ENCODE measurements around the gene ITGB3. TPM values are rescaled to one million over a fixed set of nuclear protein-coding genes. Genes with fewer than 3 reads are reported as not detected.
A peak's percentile ranks its signal among the peaks of the same experiment; 100 is the strongest.

The ITGB3 gene
- total and polyA plus RNA-seq, 9 of the 15 experiments (the other 6 are each of a cell fraction or from before 2014, with no cell fraction given), result 0.08 to 2.6 (median 0.62) TPM; not detected in 1

DNA sequence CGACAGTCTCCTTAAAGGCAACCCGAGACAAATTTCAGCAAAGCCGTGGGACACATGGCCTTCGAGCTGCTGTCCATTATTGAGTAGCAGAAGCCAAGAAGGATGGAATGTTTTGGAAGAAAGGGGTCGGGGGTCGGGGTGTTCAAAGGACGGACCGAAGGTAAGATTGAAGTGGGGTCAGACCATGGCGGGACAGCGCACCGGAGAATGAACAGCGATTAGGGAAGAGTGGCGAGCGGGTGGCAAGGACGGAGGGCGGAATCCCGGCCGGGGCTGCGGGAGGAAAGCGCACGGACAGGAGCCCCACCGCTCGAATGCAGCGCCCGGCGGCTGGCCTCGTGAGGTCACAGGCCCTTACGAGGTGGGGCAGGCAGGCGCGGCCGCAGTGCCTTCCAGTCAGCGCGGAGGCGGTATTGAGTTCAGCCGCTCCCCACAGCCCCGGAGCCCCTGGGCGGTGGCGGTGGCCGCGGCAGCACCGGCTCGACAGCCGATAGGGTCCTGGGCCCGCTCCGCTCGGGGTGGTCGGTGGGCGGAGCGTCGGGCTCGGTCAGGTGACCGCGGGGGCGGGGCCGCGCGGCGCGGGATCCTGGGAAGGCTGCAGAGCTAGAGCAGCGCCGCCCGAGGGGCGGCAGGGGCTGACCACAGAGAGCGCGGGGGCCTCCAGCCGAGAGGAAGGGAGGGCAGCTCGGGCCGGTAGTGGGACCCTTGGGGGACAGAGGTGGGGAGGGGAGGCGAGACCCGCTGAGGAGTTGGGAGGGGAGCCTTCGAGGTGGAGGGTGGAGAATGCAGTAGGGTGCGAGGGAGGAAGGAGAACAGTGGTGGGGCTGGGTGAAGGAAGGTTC, 70.0 kb downstream of the ITGB3 start, which contains the start of gene EFCAB13 (continued):
- TF ChIP-seq, protein P1, sequence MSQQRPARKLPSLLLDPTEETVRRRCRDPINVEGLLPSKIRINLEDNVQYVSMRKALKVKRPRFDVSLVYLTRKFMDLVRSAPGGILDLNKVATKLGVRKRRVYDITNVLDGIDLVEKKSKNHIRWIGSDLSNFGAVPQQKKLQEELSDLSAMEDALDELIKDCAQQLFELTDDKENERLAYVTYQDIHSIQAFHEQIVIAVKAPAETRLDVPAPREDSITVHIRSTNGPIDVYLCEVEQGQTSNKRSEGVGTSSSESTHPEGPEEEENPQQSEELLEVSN (IDR thresholded peaks at IDR 0.05; ENCODE audit: borderline replicate concordance in 1 of 2, extremely low read depth in 1 of 2, insufficient read depth in 1 of 2, insufficient read length in 1 of 2, low read depth in 1 of 2, low read length in 1 of 2, poor library complexity in 1 of 2, severe bottlenecking in 1 of 2), result peak; percentile 94 to 99
- TF ChIP-seq, protein P2, sequence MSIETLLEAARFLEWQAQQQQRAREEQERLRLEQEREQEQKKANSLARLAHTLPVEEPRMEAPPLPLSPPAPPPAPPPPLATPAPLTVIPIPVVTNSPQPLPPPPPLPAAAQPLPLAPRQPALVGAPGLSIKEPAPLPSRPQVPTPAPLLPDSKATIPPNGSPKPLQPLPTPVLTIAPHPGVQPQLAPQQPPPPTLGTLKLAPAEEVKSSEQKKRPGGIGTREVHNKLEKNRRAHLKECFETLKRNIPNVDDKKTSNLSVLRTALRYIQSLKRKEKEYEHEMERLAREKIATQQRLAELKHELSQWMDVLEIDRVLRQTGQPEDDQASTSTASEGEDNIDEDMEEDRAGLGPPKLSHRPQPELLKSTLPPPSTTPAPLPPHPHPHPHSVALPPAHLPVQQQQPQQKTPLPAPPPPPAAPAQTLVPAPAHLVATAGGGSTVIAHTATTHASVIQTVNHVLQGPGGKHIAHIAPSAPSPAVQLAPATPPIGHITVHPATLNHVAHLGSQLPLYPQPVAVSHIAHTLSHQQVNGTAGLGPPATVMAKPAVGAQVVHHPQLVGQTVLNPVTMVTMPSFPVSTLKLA (conservative IDR thresholded peaks at IDR 0.05), result peak in 1 of 2 experiments; percentile 75; a peak in 2 of 4 replicates
- TF ChIP-seq, protein P3, sequence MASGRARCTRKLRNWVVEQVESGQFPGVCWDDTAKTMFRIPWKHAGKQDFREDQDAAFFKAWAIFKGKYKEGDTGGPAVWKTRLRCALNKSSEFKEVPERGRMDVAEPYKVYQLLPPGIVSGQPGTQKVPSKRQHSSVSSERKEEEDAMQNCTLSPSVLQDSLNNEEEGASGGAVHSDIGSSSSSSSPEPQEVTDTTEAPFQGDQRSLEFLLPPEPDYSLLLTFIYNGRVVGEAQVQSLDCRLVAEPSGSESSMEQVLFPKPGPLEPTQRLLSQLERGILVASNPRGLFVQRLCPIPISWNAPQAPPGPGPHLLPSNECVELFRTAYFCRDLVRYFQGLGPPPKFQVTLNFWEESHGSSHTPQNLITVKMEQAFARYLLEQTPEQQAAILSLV (tag; IDR thresholded peaks at IDR 0.05), result no peak
- TF ChIP-seq ZNF764 (CRISPR knock-in tag; IDR thresholded peaks at IDR 0.05; ENCODE audit: low read depth) (no peak), TEAD4 (IDR thresholded peaks at IDR 0.05; ENCODE audit: low read length) (no peak), TEAD4 (CRISPR knock-in tag; IDR thresholded peaks at IDR 0.05; ENCODE audit: borderline replicate concordance) (no peak; the same call in 1 of the 2 replicates)
- TF ChIP-seq, protein P4, sequence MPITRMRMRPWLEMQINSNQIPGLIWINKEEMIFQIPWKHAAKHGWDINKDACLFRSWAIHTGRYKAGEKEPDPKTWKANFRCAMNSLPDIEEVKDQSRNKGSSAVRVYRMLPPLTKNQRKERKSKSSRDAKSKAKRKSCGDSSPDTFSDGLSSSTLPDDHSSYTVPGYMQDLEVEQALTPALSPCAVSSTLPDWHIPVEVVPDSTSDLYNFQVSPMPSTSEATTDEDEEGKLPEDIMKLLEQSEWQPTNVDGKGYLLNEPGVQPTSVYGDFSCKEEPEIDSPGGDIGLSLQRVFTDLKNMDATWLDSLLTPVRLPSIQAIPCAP (CRISPR knock-in tag; IDR thresholded peaks at IDR 0.05; ENCODE audit: borderline replicate concordance), result no peak
- TF ChIP-seq, protein P5, sequence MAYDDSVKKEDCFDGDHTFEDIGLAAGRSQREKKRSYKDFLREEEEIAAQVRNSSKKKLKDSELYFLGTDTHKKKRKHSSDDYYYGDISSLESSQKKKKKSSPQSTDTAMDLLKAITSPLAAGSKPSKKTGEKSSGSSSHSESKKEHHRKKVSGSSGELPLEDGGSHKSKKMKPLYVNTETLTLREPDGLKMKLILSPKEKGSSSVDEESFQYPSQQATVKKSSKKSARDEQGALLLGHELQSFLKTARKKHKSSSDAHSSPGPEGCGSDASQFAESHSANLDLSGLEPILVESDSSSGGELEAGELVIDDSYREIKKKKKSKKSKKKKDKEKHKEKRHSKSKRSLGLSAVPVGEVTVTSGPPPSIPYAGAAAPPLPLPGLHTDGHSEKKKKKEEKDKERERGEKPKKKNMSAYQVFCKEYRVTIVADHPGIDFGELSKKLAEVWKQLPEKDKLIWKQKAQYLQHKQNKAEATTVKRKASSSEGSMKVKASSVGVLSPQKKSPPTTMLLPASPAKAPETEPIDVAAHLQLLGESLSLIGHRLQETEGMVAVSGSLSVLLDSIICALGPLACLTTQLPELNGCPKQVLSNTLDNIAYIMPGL (CRISPR knock-in tag; IDR thresholded peaks at IDR 0.05), result no peak
- TF ChIP-seq, protein P6, sequence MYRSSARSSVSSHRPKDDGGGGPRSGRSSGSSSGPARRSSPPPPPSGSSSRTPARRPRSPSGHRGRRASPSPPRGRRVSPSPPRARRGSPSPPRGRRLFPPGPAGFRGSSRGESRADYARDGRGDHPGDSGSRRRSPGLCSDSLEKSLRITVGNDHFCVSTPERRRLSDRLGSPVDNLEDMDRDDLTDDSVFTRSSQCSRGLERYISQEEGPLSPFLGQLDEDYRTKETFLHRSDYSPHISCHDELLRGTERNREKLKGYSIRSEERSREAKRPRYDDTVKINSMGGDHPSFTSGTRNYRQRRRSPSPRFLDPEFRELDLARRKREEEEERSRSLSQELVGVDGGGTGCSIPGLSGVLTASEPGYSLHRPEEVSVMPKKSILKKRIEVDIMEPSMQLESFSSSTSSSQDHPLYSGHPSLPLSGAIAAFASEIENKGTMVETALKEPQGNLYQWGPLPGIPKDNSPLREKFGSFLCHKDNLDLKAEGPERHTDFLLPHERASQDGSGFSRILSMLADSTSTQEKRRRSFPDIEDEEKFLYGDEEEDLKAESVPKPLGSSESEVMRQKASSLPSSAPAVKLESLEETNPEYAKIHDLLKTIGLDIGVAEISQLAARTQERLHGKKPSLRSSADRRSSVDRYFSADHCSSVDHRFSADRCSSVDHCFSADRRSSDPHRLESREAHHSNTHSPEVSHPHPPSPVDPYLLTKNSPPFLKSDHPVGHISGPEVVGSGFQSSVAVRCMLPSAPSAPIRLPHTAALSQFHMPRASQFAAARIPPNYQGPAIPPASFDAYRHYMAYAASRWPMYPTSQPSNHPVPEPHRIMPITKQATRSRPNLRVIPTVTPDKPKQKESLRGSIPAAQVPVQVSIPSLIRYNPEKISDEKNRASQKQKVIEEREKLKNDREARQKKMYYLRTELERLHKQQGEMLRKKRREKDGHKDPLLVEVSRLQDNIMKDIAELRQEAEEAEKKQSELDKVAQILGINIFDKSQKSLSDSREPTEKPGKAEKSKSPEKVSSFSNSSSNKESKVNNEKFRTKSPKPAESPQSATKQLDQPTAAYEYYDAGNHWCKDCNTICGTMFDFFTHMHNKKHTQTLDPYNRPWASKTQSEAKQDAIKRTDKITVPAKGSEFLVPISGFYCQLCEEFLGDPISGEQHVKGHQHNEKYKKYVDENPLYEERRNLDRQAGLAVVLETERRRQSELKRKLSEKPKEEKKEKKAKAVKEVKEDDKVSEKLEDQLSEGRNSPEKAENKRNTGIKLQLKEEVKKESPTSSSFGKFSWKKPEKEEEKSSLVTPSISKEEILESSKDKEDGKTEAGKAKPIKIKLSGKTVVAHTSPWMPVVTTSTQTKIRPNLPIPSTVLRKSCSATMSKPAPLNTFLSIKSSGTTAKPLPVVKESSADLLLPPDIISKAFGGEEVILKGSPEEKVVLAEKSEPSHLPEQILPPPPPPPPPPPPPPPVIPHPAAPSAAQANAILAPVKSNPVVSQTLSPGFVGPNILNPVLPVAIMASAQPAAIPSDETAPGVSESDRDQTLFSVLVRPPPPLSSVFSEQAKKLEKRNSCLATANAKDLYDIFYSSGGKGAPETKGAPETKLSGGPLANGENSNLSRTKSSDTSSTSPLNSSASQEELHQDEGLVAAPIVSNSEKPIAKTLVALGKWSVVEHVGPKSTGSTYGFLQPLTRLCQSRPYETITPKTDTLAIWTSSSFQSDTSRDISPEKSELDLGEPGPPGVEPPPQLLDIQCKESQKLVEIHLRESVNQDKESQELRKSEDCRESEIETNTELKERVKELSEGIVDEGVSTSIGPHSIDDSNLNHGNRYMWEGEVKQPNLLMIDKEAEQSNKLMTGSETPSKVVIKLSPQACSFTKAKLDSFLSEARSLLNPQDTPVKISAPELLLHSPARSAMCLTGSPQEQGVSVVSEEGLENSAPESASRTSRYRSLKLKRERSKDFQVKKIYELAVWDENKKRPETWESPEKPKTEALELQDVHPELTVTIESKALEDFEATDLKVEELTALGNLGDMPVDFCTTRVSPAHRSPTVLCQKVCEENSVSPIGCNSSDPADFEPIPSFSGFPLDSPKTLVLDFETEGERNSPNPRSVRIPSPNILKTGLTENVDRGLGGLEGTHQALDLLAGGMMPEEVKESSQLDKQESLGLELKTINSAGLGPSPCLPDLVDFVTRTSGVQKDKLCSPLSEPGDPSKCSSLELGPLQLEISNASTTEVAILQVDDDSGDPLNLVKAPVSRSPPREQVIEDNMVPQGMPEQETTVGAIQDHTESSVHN (IDR thresholded peaks at IDR 0.05; ENCODE audit: borderline replicate concordance in 1 of 2, low read depth in 1 of 2), result no peak
